H1 (cell line): Measurements from ENCODE around the gene UCHL1.

Experiments
- CHD1 ChIP-seq: IDR thresholded peaks from 2 replicates; pipeline ENCODE4 v1.6.1; 2012; ENCODE audit warnings: low read depth, low read length, improper control_type of control experiment
- CHD2 ChIP-seq: IDR thresholded peaks from 2 replicates; pipeline ENCODE4 v1.6.1; 2012; ENCODE audit warnings: low read length, improper control_type of control experiment
- EP300 ChIP-seq, 2 experiments: IDR thresholded peaks; 1 replicate in 1 of 2; 2 replicates in 1 of 2; pipeline ENCODE4 v1.6.1; 2011 to 2012; ENCODE audit warnings: low read depth in 2 of 2, low read length in 2 of 2, mild to moderate bottlenecking in 2 of 2, borderline replicate concordance in 1 of 2, inconsistent platforms in 1 of 2, moderate library complexity in 1 of 2
- EZH2 ChIP-seq: fragments of 200-600 bp; sonication (generic); IDR thresholded peaks from 2 replicates; pipeline ENCODE4 v1.7.1; 2012; ENCODE audit warnings: low read depth, mild to moderate bottlenecking, moderate library complexity, low read length, inconsistent platforms; ENCODE audit not compliant: severe bottlenecking
- FOSL1 ChIP-seq: IDR thresholded peaks from 2 replicates; pipeline ENCODE4 v1.6.1; 2011; ENCODE audit warnings: mild to moderate bottlenecking, low read depth, low read length, moderate library complexity; ENCODE audit not compliant: insufficient read depth
- KDM1A ChIP-seq: fragments of 200-600, 300-600 bp; sonication (generic); IDR thresholded peaks from 2 replicates; pipeline ENCODE4 v1.7.1; 2016; ENCODE audit warnings: mild to moderate bottlenecking, low read length, borderline replicate concordance
- PHF8 ChIP-seq: fragments of 200-600 bp; sonication (generic); conservative IDR thresholded peaks from 2 replicates; pipeline ENCODE4 v1.7.1; 2012; ENCODE audit warnings: low read depth, mild to moderate bottlenecking, inconsistent platforms, low read length, moderate library complexity
- POLR2AphosphoS5 ChIP-seq: IDR thresholded peaks from 2 replicates; pipeline ENCODE4 v1.6.1; 2011; ENCODE audit warnings: low read depth, low read length
- RAD21 ChIP-seq, 2 experiments: IDR thresholded peaks in 1 of 2; conservative IDR thresholded peaks in 1 of 2; 2 replicates each; pipeline ENCODE4 v1.6.1; 2011; ENCODE audit warnings: low read depth in 2 of 2, low read length in 2 of 2, improper control_type of control experiment in 1 of 2, inconsistent platforms in 1 of 2, mild to moderate bottlenecking in 1 of 2, moderate library complexity in 1 of 2
- SIRT6 ChIP-seq: IDR thresholded peaks from one replicate; pipeline ENCODE4 v1.7.1; 2012; ENCODE audit warnings: low read length, inconsistent platforms
- SP1 ChIP-seq: IDR thresholded peaks from 2 replicates; pipeline ENCODE4 v1.6.1; 2011; ENCODE audit warnings: low read depth, low read length
- TF ChIP-seq, protein P1 (sequence below): IDR thresholded peaks from 2 replicates; pipeline ENCODE4 v1.6.1; 2011; ENCODE audit warnings: low read length, improper control_type of control experiment
- TF ChIP-seq, protein P2 (sequence below), 3 experiments: IDR thresholded peaks; 1 replicate in 2 of 3; 2 replicates in 1 of 3; pipeline versions ENCODE4 v1.5.1 to v1.6.1; 2011; ENCODE audit warnings: low read length in 3 of 3, mild to moderate bottlenecking in 3 of 3, inconsistent platforms in 2 of 3, low read depth in 1 of 3, moderate library complexity in 1 of 3; ENCODE audit not compliant: insufficient read depth in 1 of 3; ENCODE audit errors: control extremely low read depth in 1 of 3

DNA sequence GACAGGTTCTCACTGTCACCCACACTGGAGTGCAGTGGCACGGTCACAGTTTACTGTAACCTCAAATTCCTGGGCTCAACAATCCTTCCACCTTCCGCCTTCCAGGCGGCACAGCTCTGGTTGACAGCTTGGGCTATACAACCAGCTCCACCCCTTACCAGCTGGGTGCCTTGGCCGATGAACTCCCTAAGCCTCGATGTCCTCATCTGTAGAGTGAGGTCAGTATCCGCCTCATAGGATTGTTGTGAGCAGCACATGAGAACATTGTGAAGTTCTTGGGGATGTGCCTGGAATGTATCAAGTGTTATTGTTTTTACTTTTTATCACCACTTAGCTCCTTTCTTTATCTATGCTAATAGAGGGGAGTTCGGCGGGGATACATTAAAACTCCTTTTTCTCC, 23.3 kb downstream of the UCHL1 start:
- TF ChIP-seq, protein P1, sequence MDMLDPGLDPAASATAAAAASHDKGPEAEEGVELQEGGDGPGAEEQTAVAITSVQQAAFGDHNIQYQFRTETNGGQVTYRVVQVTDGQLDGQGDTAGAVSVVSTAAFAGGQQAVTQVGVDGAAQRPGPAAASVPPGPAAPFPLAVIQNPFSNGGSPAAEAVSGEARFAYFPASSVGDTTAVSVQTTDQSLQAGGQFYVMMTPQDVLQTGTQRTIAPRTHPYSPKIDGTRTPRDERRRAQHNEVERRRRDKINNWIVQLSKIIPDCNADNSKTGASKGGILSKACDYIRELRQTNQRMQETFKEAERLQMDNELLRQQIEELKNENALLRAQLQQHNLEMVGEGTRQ = no peak
- TF ChIP-seq EP300 (IDR thresholded peaks at IDR 0.05; ENCODE audit: borderline replicate concordance in 1 of 2, low read depth in 2 of 2, low read length in 2 of 2) (no peak), SP1 (no peak), CHD1 (no peak), EZH2 (no peak), SIRT6 (no peak), RAD21 (IDR thresholded peaks at IDR 0.05 in 1 of 2, conservative IDR thresholded peaks at IDR 0.05 in 1 of 2; ENCODE audit: low read depth in 2 of 2, low read length in 2 of 2) (no peak), PHF8 (no peak), FOSL1 (no peak), CHD2 (no peak), KDM1A (no peak), POLR2AphosphoS5 (no peak)
- TF ChIP-seq, protein P2, sequence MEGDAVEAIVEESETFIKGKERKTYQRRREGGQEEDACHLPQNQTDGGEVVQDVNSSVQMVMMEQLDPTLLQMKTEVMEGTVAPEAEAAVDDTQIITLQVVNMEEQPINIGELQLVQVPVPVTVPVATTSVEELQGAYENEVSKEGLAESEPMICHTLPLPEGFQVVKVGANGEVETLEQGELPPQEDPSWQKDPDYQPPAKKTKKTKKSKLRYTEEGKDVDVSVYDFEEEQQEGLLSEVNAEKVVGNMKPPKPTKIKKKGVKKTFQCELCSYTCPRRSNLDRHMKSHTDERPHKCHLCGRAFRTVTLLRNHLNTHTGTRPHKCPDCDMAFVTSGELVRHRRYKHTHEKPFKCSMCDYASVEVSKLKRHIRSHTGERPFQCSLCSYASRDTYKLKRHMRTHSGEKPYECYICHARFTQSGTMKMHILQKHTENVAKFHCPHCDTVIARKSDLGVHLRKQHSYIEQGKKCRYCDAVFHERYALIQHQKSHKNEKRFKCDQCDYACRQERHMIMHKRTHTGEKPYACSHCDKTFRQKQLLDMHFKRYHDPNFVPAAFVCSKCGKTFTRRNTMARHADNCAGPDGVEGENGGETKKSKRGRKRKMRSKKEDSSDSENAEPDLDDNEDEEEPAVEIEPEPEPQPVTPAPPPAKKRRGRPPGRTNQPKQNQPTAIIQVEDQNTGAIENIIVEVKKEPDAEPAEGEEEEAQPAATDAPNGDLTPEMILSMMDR (IDR thresholded peaks at IDR 0.05; ENCODE audit: control extremely low read depth in 1 of 3, insufficient read depth in 1 of 3, low read depth in 1 of 3, low read length in 3 of 3) = no peak
